OCI-LY1 (cell line): ENCODE data around the gene OPTC.

Experiments
- H2AFZ ChIP-seq: fragments of 200-600 bp; sonication (generic), shearing (Covaris generic); 2 replicates; pipeline ENCODE4 v1.6.0; 2014; ENCODE audit warnings: antibody characterized with exemption, mild to moderate bottlenecking, low read length
- H3F3A ChIP-seq: fragments of 200-600 bp; sonication (generic), shearing (Covaris generic); 2 replicates; pipeline ENCODE4 v1.6.0; 2014; ENCODE audit warnings: mild to moderate bottlenecking, antibody characterized with exemption, low read length, moderate library complexity; ENCODE audit not compliant: insufficient read depth
- H3K27ac ChIP-seq: fragments of 200-600 bp; sonication (generic); 2 replicates; pipeline ENCODE4 v1.5.1; 2014; ENCODE audit warnings: low read length, mixed run types, mild to moderate bottlenecking, low read depth; ENCODE audit not compliant: poor library complexity, severe bottlenecking
- H3K27me3 ChIP-seq: fragments of 200-600 bp; sonication (generic); 2 replicates; pipeline ENCODE4 v1.6.0; 2014; ENCODE audit warnings: antibody characterized with exemption, mild to moderate bottlenecking, low read length, moderate library complexity; ENCODE audit not compliant: insufficient read depth
- H3K36me3 ChIP-seq: fragments of 200-600 bp; sonication (generic); 2 replicates; pipeline ENCODE4 v1.6.1; 2014; ENCODE audit warnings: mild to moderate bottlenecking, antibody characterized with exemption, low read length, moderate library complexity, mixed read lengths; ENCODE audit not compliant: insufficient read depth
- H3K4me1 ChIP-seq: fragments of 200-600 bp; sonication (generic); 2 replicates; pipeline ENCODE4 v1.5.1; 2014; ENCODE audit warnings: mild to moderate bottlenecking, low read length, moderate library complexity; ENCODE audit not compliant: insufficient read depth, severe bottlenecking
- H3K4me2 ChIP-seq: fragments of 200-600 bp; sonication (generic), shearing (Covaris generic); 2 replicates; pipeline ENCODE4 v1.6.1; 2014; ENCODE audit warnings: low read length
- H3K4me3 ChIP-seq: fragments of 200-600 bp; sonication (generic); 2 replicates; pipeline ENCODE4 v1.5.1; 2014; ENCODE audit warnings: low read length, low read depth, mild to moderate bottlenecking, mixed read lengths; ENCODE audit not compliant: poor library complexity, severe bottlenecking
- H3K79me2 ChIP-seq: fragments of 200-600 bp; shearing (Covaris generic); 2 replicates; pipeline ENCODE4 v1.6.1; 2016; ENCODE audit warnings: mixed run types, low read length, mixed read lengths; ENCODE audit not compliant: insufficient read depth
- H3K9ac ChIP-seq: fragments of 200-600 bp; sonication (generic), shearing (Covaris generic); 2 replicates; pipeline ENCODE4 v1.6.1; 2014; ENCODE audit warnings: mild to moderate bottlenecking, low read length, mixed read lengths
- H3K9me2 ChIP-seq: fragments of 200-600 bp; sonication (generic), shearing (Covaris generic); 2 replicates; pipeline ENCODE4 v1.6.1; 2014; ENCODE audit warnings: low read depth, mild to moderate bottlenecking, low read length, mixed read lengths
- H3K9me3 ChIP-seq: fragments of 200-600 bp; shearing (Covaris generic); 2 replicates; pipeline ENCODE4 v1.6.1; 2014; ENCODE audit warnings: low read length, mixed read lengths
- H4K20me1 ChIP-seq: fragments of 200-600 bp; sonication (generic), shearing (Covaris generic); 2 replicates; pipeline ENCODE4 v1.6.0; 2016; ENCODE audit warnings: mild to moderate bottlenecking, low read length; ENCODE audit not compliant: insufficient read depth
- EZH2 ChIP-seq: fragments of 200-600 bp; sonication (generic), shearing (Covaris generic); IDR thresholded peaks from 2 replicates; pipeline ENCODE4 v1.8.0; 2017; ENCODE audit warnings: borderline replicate concordance, mixed run types, mild to moderate bottlenecking, antibody characterized with exemption, low read length, moderate library complexity, mixed read lengths
- TF ChIP-seq, protein P1 (sequence below): fragments of 200-600 bp; sonication (generic), shearing (Covaris generic); IDR thresholded peaks from 2 replicates; pipeline ENCODE4 v1.5.1; 2017; ENCODE audit warnings: mild to moderate bottlenecking, antibody characterized with exemption, low read length, moderate library complexity, mixed read lengths

Gene OPTC

DNA sequence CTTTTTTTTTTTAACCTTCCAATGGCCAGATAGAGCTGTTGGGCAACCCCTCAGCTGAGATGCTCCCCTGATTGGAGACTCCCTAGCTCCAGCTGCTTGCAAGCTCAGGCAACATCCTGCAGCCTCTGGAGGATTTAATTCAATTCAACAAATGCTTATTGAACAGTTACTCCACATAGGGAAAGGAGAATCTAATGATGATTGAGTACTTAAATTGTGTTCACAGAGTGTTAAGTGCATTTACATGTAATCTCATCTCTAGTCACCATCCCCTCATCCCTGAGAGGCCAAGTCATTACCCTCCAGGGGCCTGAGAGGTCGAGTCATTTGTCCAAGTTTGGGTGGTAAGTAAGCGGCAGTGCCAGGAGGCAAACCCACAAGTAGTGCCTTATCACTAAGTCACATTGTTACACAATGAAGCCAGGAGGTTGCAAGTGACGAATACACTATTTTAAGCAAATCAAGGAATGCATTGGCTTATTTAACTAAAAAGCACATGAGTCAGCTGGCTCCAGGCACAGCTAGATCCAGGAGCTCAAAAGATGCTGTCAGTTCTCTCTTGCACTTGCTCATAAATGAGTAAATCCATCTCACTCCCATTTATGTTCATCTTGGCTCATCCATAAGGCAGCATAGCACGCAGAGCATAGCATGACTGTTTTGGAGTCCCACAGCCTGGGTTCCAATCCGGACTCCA, 64.3 kb downstream of the OPTC start:
- no peaks in the 10 kb centered on the region for H3K9me2 ChIP-seq
- H3K4me2 ChIP-seq = no peak overlapping the region
- H3K4me3 ChIP-seq = no peak overlapping the region
- no peaks in the 10 kb centered on the region for H3F3A ChIP-seq
- no peak overlapping the region for H3K27ac ChIP-seq
- H3K36me3 ChIP-seq = no peaks in the 10 kb centered on the region
- H3K27me3 ChIP-seq = no peaks in the 10 kb centered on the region
- no peaks in the 10 kb centered on the region for H3K4me1 ChIP-seq
- no peaks in the 10 kb centered on the region for H3K79me2 ChIP-seq
- no peak overlapping the region for H3K9ac ChIP-seq
- TF ChIP-seq, protein P1, sequence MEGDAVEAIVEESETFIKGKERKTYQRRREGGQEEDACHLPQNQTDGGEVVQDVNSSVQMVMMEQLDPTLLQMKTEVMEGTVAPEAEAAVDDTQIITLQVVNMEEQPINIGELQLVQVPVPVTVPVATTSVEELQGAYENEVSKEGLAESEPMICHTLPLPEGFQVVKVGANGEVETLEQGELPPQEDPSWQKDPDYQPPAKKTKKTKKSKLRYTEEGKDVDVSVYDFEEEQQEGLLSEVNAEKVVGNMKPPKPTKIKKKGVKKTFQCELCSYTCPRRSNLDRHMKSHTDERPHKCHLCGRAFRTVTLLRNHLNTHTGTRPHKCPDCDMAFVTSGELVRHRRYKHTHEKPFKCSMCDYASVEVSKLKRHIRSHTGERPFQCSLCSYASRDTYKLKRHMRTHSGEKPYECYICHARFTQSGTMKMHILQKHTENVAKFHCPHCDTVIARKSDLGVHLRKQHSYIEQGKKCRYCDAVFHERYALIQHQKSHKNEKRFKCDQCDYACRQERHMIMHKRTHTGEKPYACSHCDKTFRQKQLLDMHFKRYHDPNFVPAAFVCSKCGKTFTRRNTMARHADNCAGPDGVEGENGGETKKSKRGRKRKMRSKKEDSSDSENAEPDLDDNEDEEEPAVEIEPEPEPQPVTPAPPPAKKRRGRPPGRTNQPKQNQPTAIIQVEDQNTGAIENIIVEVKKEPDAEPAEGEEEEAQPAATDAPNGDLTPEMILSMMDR = no peak
- TF ChIP-seq EZH2 = no peak
- H4K20me1 ChIP-seq = no peaks in the 10 kb centered on the region
- no peaks in the 10 kb centered on the region for H3K9me3 ChIP-seq
- H2AFZ ChIP-seq = no peak overlapping the region
